ENCODE data around the gene SLC34A1. TPM values are rescaled to one million over a fixed set of nuclear protein-coding genes. Genes with fewer than 3 reads are reported as not detected.
A peak's percentile ranks its signal among the peaks of the same experiment; 100 is the strongest.

The SLC34A1 gene
- polyA plus RNA-seq, 3 donors = not detected

- peaks cover 0 to 12% of the 10 kb centered on the region in 2 donors for H3K9me3 ChIP-seq (replicated peaks in 1 of 2; ENCODE audit: control insufficient read depth in 1 of 2, insufficient read depth in 1 of 2, low read length in 2 of 2)
- 5% methylated on average over 3 of the region's 5 CpGs for WGBS (ENCODE audit: insufficient coverage)
- H3K27ac Mint-ChIP-seq = peak overlapping the region; percentile 77 to 92 (median 85)
These were observed 21.6 kb downstream of the SLC34A1 start for GRCh38 chr5:177405805-177406204.

DNA sequence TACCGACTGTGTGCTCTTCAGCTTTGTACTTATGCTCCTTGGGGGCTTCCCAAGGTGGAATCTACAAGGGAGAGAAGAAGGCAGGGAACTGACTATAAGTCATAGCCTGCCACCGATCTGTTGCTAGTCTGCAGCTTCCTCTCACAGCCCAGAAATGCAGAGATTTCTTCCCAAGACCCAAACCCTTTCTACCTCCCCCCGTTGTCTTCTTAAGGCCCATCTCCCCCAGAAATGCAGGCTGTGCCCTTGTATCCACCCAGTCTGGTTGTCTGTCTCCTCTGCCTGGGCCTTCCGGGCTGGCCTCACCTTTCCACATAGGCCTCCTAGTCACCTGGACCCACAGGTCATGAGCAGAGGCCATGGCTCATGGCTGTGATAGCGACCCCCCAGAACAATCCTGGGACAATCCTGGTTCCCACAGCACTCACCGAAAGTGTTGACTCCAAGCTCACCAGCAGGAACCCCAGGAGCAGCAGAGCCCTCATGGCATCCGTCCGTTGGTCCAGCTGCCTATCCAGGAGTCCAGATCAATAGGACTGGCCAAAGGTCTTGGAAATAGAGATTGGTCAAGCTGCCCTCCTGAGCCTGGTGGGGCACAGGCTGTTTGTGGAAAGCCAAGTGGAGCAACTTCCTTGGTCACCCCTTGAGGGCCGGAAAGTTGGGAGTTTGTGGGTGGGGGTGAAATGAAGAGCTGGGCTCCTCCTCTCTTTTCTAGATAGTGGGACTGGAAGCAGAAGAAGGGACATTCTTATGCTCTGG is 25.0 kb downstream of the SLC34A1 start, which contains the start of gene F12:
TSS of gene F12 (minus strand) at position 522 of the 759 bp plus-strand sequence. CDS start at position 485, 37 bp downstream.
- Histone ChIP-seq H3K9me3 (replicated peaks in 1 of 2; ENCODE audit: control insufficient read depth in 1 of 2, insufficient read depth in 1 of 2, low read length in 2 of 2) (no peaks in the 10 kb centered on the region), H3K36me3 (replicated peaks in 1 of 2; ENCODE audit: control insufficient read depth in 1 of 2, insufficient read depth in 2 of 2, low read length in 2 of 2) (no peaks in the 10 kb centered on the region), H3K4me1 (ENCODE audit: control insufficient read depth in 1 of 2, insufficient read depth in 2 of 2, low read length in 2 of 2) (peaks cover 35 to 46% of the 10 kb centered on the region in 2 donors), H3K9ac (ENCODE audit: insufficient read depth, low read length, poor library complexity, severe bottlenecking) (no peak within 1 kb of the TSS), H3K4me3 (replicated peaks in 1 of 3; ENCODE audit: low read depth in 2 of 3, low read length in 3 of 3) (no peak within 1 kb of the TSS), H3K79me2 (ENCODE audit: insufficient read depth, low read length) (no peaks in the 10 kb centered on the region), H2AFZ (ENCODE audit: insufficient read depth, low read depth, low read length, poor library complexity, severe bottlenecking) (no peak within 1 kb of the TSS), H3K27me3 (ENCODE audit: control insufficient read depth in 2 of 2, insufficient read depth in 2 of 2, low read length in 2 of 2) (no peaks in the 10 kb centered on the region), H3K27ac (ENCODE audit: low read depth in 1 of 2, low read length in 2 of 2) (no peak within 1 kb of the TSS), H4K20me1 (ENCODE audit: insufficient read depth, low read length) (no peaks in the 10 kb centered on the region), H3K4me2 (replicated peaks; ENCODE audit: extremely low read depth, low read length, poor library complexity, severe bottlenecking) (no peak within 1 kb of the TSS)
- intact Hi-C loops (cut with micrococcal nuclease) = no loop called here
- TF ChIP-seq, protein P1, sequence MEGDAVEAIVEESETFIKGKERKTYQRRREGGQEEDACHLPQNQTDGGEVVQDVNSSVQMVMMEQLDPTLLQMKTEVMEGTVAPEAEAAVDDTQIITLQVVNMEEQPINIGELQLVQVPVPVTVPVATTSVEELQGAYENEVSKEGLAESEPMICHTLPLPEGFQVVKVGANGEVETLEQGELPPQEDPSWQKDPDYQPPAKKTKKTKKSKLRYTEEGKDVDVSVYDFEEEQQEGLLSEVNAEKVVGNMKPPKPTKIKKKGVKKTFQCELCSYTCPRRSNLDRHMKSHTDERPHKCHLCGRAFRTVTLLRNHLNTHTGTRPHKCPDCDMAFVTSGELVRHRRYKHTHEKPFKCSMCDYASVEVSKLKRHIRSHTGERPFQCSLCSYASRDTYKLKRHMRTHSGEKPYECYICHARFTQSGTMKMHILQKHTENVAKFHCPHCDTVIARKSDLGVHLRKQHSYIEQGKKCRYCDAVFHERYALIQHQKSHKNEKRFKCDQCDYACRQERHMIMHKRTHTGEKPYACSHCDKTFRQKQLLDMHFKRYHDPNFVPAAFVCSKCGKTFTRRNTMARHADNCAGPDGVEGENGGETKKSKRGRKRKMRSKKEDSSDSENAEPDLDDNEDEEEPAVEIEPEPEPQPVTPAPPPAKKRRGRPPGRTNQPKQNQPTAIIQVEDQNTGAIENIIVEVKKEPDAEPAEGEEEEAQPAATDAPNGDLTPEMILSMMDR (IDR thresholded peaks at IDR 0.05) = no peak
- H3K36me3 Mint-ChIP-seq = peaks cover 0 to 4% of the 10 kb centered on the region in 2 donors
- H3K9me3 Mint-ChIP-seq = peaks cover 0 to 3% (median 0%) of the 10 kb centered on the region in 7 donors
- H3K27me3 Mint-ChIP-seq (ENCODE audit: low read depth in 3 of 3) = peaks cover 6 to 11% (median 10%) of the 10 kb centered on the region in 3 donors
- H3K27ac Mint-ChIP-seq = peak within 1 kb of the TSS in 4 of 7 donors; percentile 20 to 47 (median 28)
- no peak for DNase-seq
- peaks cover 42% of the 10 kb centered on the region for H3K4me1 Mint-ChIP-seq
- H3K4me3 Mint-ChIP-seq = peak within 1 kb of the TSS in 1 of 2 donors; percentile 6
- 89% methylated on average over 7 of the region's 9 CpGs for WGBS (ENCODE audit: insufficient coverage)

More at GRCh38 chr5:177405805-177406204, 21.6 kb downstream of the SLC34A1 start:
- peak overlapping the region; percentile 16 for H3K9ac ChIP-seq (ENCODE audit: insufficient read depth, low read length, poor library complexity, severe bottlenecking)
- H3K27ac ChIP-seq (ENCODE audit: low read depth in 1 of 2, low read length in 2 of 2) = peak overlapping the region; percentile 43 to 51
- H4K20me1 ChIP-seq (ENCODE audit: insufficient read depth, low read length) = peaks cover 11% of the 10 kb centered on the region
- peak overlapping the region; percentile 36 for H2AFZ ChIP-seq (ENCODE audit: insufficient read depth, low read depth, low read length, poor library complexity, severe bottlenecking)
- no peaks in the 10 kb centered on the region for H3K36me3 ChIP-seq (replicated peaks in 1 of 2; ENCODE audit: control insufficient read depth in 1 of 2, insufficient read depth in 2 of 2, low read length in 2 of 2)
- H3K27me3 ChIP-seq (ENCODE audit: control insufficient read depth in 2 of 2, insufficient read depth in 2 of 2, low read length in 2 of 2) = peaks cover 26 to 28% of the 10 kb centered on the region in 2 donors
- Mint-ChIP-seq H3K4me1 (peaks cover 46% of the 10 kb centered on the region), H3K36me3 (peaks cover 8 to 10% of the 10 kb centered on the region in 2 donors), H3K9me3 (peaks cover 0 to 13% (median 5%) of the 10 kb centered on the region in 7 donors), H3K27me3 (ENCODE audit: low read depth in 3 of 3) (peaks cover 35 to 42% (median 38%) of the 10 kb centered on the region in 3 donors), H3K4me3 (peak overlapping the region; percentile 51 to 53)
- peaks cover 50 to 53% of the 10 kb centered on the region in 2 donors for H3K4me1 ChIP-seq (ENCODE audit: control insufficient read depth in 1 of 2, insufficient read depth in 2 of 2, low read length in 2 of 2)
- TF ChIP-seq, protein P1 (IDR thresholded peaks at IDR 0.05) = peak; percentile 9
- intact Hi-C loops (cut with micrococcal nuclease) = loop anchor here (2.0 kb wide), 3 partner anchors 13 to 49 kb away; no protein-coding TSS in a partner anchor
- H3K79me2 ChIP-seq (ENCODE audit: insufficient read depth, low read length) = no peaks in the 10 kb centered on the region
- peak; percentile 84 to 90 (median 90) for DNase-seq
- H3K4me3 ChIP-seq (replicated peaks in 1 of 3; ENCODE audit: low read depth in 2 of 3, low read length in 3 of 3) = peak overlapping the region in 1 of 3 experiments; percentile 38
- H3K4me2 ChIP-seq (replicated peaks; ENCODE audit: extremely low read depth, low read length, poor library complexity, severe bottlenecking) = peak overlapping the region; percentile 40

Data from CD14-positive monocyte (primary cell).